ENCODE measurements around the gene HDHD5. TPM values are rescaled to one million over a fixed set of nuclear protein-coding genes. Genes with fewer than 3 reads are reported as not detected.

HDHD5 gene
- total RNA-seq, result 10 to 100 TPM; 38.5 to 58.3 (median 44.5) TPM

- H3K4me1 ChIP-seq, result peaks cover 43% of the 10 kb centered on the region
- no peaks in the 10 kb centered on the region for H3K27me3 ChIP-seq
- H3K9me3 ChIP-seq, result no peaks in the 10 kb centered on the region
- H3K27ac ChIP-seq, result peak within 1 kb of the TSS; percentile 94
- DNase-seq (ENCODE audit: low spot score in 2 of 2), result peak; percentile 93 to 95
- H3K4me3 ChIP-seq, result peak within 1 kb of the TSS; percentile 84
- no peaks in the 10 kb centered on the region for H3K36me3 ChIP-seq
- WGBS, result under 1% methylated on average over 33 of the region's 114 CpGs
- TF ChIP-seq POLR2AphosphoS5 (IDR thresholded peaks at IDR 0.05) (peak in 1 of 3 donors; percentile 60), CTCF (IDR thresholded peaks at IDR 0.05) (no peak)
Observed at GRCh38 chr22:17158568-17159503, at the start of gene HDHD5. Gene HDHD5 (minus strand): TSS chr22:17159277. CDS start chr22:17159251, 26 bp downstream.

DNA sequence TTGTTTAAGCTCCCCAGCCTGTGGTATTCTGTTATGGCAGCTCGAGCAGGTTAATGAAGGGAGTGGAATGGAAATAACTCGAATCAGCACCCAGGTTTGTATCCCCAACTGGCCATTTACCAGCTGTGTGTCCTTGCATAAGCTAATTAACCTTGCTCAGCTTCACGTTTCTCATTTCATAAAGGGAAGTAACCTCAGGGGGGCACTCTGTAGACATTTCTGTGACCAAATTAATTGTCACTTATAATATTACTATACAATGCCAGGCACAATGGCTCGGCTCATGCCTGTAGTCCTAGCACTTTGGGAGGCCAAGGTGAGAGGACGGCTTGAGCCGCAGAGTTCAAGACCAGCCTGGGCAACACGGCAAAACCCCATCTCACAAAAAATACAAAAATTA is 46.4 kb upstream of the HDHD5 start:
- H3K4me3 ChIP-seq, result no peak overlapping the region
- 66% methylated on average over 7 of the region's 7 CpGs for WGBS
- H3K36me3 ChIP-seq, result no peaks in the 10 kb centered on the region
- H3K4me1 ChIP-seq, result no peaks in the 10 kb centered on the region
- peaks cover 3% of the 10 kb centered on the region for H3K27me3 ChIP-seq
- no peak for TF ChIP-seq POLR2A (IDR thresholded peaks at IDR 0.05)
- no peak for TF ChIP-seq CTCF (IDR thresholded peaks at IDR 0.05)
- no peak for TF ChIP-seq EP300 (IDR thresholded peaks at IDR 0.05)
- TF ChIP-seq POLR2AphosphoS5 (IDR thresholded peaks at IDR 0.05), result no peak
- DNase-seq (ENCODE audit: low spot score in 2 of 2), result no peak
- H3K27ac ChIP-seq, result no peak overlapping the region
- no peaks in the 10 kb centered on the region for H3K9me3 ChIP-seq

DNA sequence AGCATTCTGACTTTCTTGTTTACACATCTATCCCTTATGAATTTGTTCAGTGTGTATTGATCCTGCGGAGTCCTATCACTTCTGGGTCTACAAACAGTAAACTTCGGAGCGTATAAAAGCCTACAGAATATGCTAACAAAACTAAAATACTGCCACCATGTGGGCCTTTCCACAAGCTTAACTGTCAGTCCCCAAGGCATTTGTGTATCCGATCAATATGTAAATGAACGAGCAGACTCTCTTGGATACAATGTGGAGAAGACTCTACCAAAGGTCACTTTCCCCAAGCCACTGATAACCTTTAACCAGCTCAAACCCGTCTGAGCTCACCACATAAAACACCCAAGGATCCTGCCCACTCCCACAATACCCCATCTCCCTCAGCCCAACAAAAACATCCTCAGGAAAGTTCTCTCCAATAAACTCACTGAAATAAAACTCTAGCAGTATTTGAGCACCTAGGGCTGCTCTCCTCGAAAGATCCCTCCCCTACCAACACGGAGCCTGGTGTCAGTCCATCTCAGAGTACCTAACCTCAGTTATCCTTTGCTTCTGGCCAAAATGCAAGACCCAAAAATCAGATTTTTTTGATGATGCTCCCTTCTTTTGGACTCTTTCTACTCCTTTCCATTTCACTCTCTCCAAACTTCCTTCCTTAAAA is 42.3 kb upstream of the HDHD5 start:
- Histone ChIP-seq H3K36me3 (no peaks in the 10 kb centered on the region), H3K9me3 (no peaks in the 10 kb centered on the region), H3K27me3 (peaks cover 3% of the 10 kb centered on the region), H3K27ac (no peak overlapping the region), H3K4me3 (no peak overlapping the region), H3K4me1 (peaks cover 15% of the 10 kb centered on the region)
- TF ChIP-seq CTCF (IDR thresholded peaks at IDR 0.05) (no peak), POLR2A (IDR thresholded peaks at IDR 0.05) (no peak), EP300 (IDR thresholded peaks at IDR 0.05) (no peak), POLR2AphosphoS5 (IDR thresholded peaks at IDR 0.05) (no peak)
- whole genome bisulfite sequencing, result 54% methylated on average over 8 of the region's 8 CpGs
- DNase-seq (ENCODE audit: low spot score in 2 of 2), result no peak

DNA sequence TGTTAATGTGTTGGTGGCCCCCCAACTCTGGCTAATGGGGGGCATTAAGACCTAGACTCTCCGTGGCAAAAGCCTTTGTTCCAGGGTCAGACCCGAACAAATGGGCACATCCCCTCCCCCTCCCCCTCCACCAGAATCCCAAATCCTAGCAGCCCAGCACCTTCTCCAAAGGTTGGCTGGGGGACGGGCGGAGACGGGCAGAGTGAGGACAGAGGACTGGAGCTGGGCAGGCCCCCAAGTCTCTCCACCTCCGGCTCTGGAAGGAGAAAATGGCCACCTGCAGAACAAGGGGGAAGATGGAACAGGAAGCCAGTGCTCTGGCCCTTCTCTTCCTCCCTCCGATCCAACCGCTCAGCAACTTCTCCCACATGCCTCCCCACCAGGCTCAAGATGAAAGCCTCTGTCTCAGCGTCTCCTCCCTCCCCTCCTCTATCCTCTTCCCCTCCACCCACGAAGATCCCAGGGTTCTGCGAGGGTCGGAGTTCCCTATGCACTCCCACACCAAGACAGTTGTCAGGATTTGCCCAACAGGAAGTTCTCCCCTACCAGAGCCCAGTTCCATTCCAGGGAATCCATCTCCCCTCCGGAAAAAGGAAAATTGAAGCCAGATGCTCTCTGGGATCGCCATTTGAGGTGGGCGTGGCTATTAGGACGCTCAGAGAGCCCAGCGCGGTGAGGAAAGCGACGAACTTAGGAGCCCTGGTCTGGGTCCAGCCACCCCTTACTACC is 40.1 kb upstream of the HDHD5 start:
- Histone ChIP-seq H3K9me3 (no peaks in the 10 kb centered on the region), H3K4me3 (peak overlapping the region; percentile 37), H3K27me3 (peaks cover 3% of the 10 kb centered on the region), H3K4me1 (peaks cover 15% of the 10 kb centered on the region), H3K27ac (peak overlapping the region; percentile 32), H3K36me3 (no peaks in the 10 kb centered on the region)
- WGBS, result 20% methylated on average over 20 of the region's 20 CpGs
- DNase-seq (ENCODE audit: low spot score in 2 of 2), result no peak
- TF ChIP-seq EP300 (IDR thresholded peaks at IDR 0.05), result no peak
- no peak for TF ChIP-seq POLR2AphosphoS5 (IDR thresholded peaks at IDR 0.05)
- TF ChIP-seq POLR2A (IDR thresholded peaks at IDR 0.05), result no peak
- no peak for TF ChIP-seq CTCF (IDR thresholded peaks at IDR 0.05)

All from suprapubic skin (tissue), 4 donors.